A673 (cell line): ENCODE measurements around the gene CES5A. TPM values are rescaled to one million over a fixed set of nuclear protein-coding genes. Genes with fewer than 3 reads are reported as not detected.

ENCODE experiments used
- Bru-seq: library from RNA; stranded (reverse); fragments of 400-500 nt; gene quantifications from one replicate; lab custom pipeline; 2021; lab: Mats Ljungman, UMichigan
- BruChase-seq, 2 experiments: library from RNA; stranded (reverse); fragments of 400-500 nt; gene quantifications; one replicate each; lab custom pipeline; 2021; lab: Mats Ljungman, UMichigan
- BruUV-seq: library from RNA; stranded (reverse); fragments of 400-500 nt; replicated peaks from 2 replicates; lab custom pipeline; 2021; lab: Mats Ljungman, UMichigan
- CTCF ChIA-PET: fragments of 300-600 bp; sonication (Branson Sonifier 250); formaldehyde crosslinking; loops from one replicate; lab custom pipeline; 2022; ENCODE audit warnings: antibody characterized with exemption; lab: Charles Lee
- POLR2A ChIA-PET: fragments of 300-600 bp; sonication (Branson Sonifier 250); formaldehyde crosslinking; loops from one replicate; lab custom pipeline; 2022; ENCODE audit warnings: antibody characterized with exemption; ENCODE audit not compliant: low non-redundant PET; lab: Charles Lee
- DNase-seq: peaks from one replicate; pipeline ENCODE4 v3.0.0-alpha.2; 2015; ENCODE audit warnings: low spot score
- H3K27ac ChIP-seq: fragments of 200-600 bp; sonication (generic); 2 replicates; pipeline ENCODE4 v1.5.1; 2016; ENCODE audit warnings: mixed run types, low read depth, mild to moderate bottlenecking, mixed read lengths, antibody characterized with exemption, low read length; ENCODE audit not compliant: poor library complexity, severe bottlenecking
- H3K27me3 ChIP-seq: fragments of 200-600 bp; sonication (generic); replicated peaks from 2 replicates; pipeline ENCODE4 v1.6.1; 2017; ENCODE audit warnings: mixed run types, low read depth, mild to moderate bottlenecking, mixed read lengths, antibody characterized with exemption, low read length; ENCODE audit not compliant: insufficient read depth, poor library complexity
- H3K36me3 ChIP-seq: fragments of 200-600 bp; sonication (generic); 2 replicates; pipeline ENCODE4 v1.6.1; 2016; ENCODE audit warnings: mixed run types, mild to moderate bottlenecking, mixed read lengths, antibody characterized with exemption, low read length; ENCODE audit not compliant: insufficient read depth, poor library complexity, severe bottlenecking
- H3K4me1 ChIP-seq: fragments of 200-600 bp; sonication (generic); 2 replicates; pipeline ENCODE4 v1.6.1; 2017; ENCODE audit warnings: mixed run types, mild to moderate bottlenecking, mixed read lengths, antibody characterized with exemption, low read length; ENCODE audit not compliant: insufficient read depth, poor library complexity, severe bottlenecking
- H3K4me3 ChIP-seq: fragments of 200-600 bp; sonication (generic); 2 replicates; pipeline ENCODE4 v1.5.1; 2016; ENCODE audit warnings: low read depth, mixed run types, mild to moderate bottlenecking, mixed read lengths, low read length; ENCODE audit not compliant: poor library complexity, severe bottlenecking
- H3K9me3 ChIP-seq: fragments of 200-600 bp; sonication (generic); 2 replicates; pipeline ENCODE4 v1.6.1; 2016; ENCODE audit warnings: mixed run types, low read depth, mild to moderate bottlenecking, mixed read lengths, antibody characterized with exemption, low read length; ENCODE audit not compliant: poor library complexity, severe bottlenecking
- CTCF ChIP-seq: fragments of 300-800, 200-600 bp; sonication (generic); conservative IDR thresholded peaks from 2 replicates; pipeline ENCODE4 v1.5.1; 2017; ENCODE audit warnings: low read depth, mild to moderate bottlenecking, antibody characterized with exemption, low read length, moderate library complexity, mixed read lengths
- EZH2 ChIP-seq: fragments of 200-600 bp; sonication (generic); IDR thresholded peaks from 2 replicates; pipeline ENCODE4 v1.6.1; 2017; ENCODE audit warnings: borderline replicate concordance, low read depth, mild to moderate bottlenecking, mixed read lengths, antibody characterized with exemption, low read length; ENCODE audit not compliant: poor library complexity, severe bottlenecking
- intact Hi-C: fragments of 100-400 bp; cut with micrococcal nuclease; formaldehyde crosslinking; loops from one replicate; pipeline ENCODE4 v1.10.0; 2022; ENCODE audit not compliant: unreplicated experiment
- long read RNA-seq: library from polyadenylated mRNA; stranded (forward); transcript quantifications from one replicate; pipeline ENCODE4 v2.0.0, GENCODE V29; 2022
- total RNA-seq: library from RNA; stranded (reverse); gene quantifications from 2 replicates; pipeline ENCODE4 v1.2.3, GENCODE V29; 2021

The CES5A gene, protein sequence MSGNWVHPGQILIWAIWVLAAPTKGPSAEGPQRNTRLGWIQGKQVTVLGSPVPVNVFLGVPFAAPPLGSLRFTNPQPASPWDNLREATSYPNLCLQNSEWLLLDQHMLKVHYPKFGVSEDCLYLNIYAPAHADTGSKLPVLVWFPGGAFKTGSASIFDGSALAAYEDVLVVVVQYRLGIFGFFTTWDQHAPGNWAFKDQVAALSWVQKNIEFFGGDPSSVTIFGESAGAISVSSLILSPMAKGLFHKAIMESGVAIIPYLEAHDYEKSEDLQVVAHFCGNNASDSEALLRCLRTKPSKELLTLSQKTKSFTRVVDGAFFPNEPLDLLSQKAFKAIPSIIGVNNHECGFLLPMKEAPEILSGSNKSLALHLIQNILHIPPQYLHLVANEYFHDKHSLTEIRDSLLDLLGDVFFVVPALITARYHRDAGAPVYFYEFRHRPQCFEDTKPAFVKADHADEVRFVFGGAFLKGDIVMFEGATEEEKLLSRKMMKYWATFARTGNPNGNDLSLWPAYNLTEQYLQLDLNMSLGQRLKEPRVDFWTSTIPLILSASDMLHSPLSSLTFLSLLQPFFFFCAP
- total RNA-seq (not detected in 2 replicates), Bru-seq, nascent RNA (not detected), BruChase-seq, experiment 1, labeled RNA remaining after a 2-hour chase (not detected), BruChase-seq, experiment 2, labeled RNA remaining after a 6-hour chase (not detected)
- long read RNA-seq = 0 reads

DNA sequence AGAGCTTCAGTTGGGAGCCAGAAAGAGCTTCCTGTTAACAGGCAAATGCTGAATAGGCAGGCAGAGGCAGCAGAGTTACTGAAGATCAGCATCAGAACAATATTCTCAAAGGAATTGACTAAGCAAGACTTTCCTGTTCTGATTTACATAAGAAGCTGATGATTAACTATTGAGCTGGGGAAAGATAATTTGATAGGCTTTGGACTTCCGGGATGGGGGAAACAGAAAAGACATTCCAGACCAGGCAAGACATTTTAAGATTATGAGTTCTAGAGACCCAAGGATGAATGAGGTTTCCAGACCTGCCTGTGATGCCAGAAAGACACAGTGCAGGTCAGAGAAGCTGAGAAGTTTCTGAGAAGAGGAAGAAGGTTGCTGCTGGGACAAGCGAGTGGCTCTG lies at the start of gene CES5A:
Gene CES5A (minus strand): TSS at position 101 of the 400 bp plus-strand sequence. CDS start 152 bp downstream, outside the sequence.
- TF ChIP-seq EZH2 (no peak), CTCF (no peak)
- POLR2A ChIA-PET = no interaction called here
- Histone ChIP-seq H3K27me3 (no peaks in the 10 kb centered on the region), H3K4me3 (no peak within 1 kb of the TSS), H3K27ac (no peak within 1 kb of the TSS), H3K9me3 (no peaks in the 10 kb centered on the region), H3K4me1 (no peaks in the 10 kb centered on the region), H3K36me3 (no peaks in the 10 kb centered on the region)
- DNase-seq = peak; percentile 14
- BruUV-seq = no TSS peak
- CTCF ChIA-PET = no interaction called here
- intact Hi-C loops = no loop called here

DNA sequence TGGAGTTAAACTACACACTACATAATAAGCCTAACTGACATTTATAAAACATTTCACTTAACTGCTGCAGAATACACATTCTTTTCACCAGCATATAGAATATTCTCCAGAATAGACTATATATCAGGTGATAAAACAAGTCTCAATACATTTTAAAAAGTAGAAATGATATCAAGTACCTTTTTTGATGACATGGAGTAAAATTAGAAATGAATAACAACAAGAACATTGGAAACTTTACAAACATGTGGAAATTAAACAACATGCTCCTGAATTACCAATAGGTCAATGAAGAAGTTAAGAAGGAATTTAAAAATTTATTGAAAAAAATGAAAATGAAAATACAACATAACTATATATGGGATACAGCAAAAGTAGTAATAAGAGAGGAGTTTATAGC lies 47.5 kb upstream of the CES5A start:
- CTCF ChIA-PET = no interaction called here
- BruUV-seq = no TSS peak
- H3K4me1 ChIP-seq = no peaks in the 10 kb centered on the region
- no peak overlapping the region for H3K27ac ChIP-seq
- H3K4me3 ChIP-seq = no peak overlapping the region
- H3K9me3 ChIP-seq = no peaks in the 10 kb centered on the region
- POLR2A ChIA-PET = no interaction called here
- intact Hi-C loops = no loop called here
- DNase-seq = no peak
- TF ChIP-seq CTCF (no peak), EZH2 (no peak)
- H3K36me3 ChIP-seq = no peaks in the 10 kb centered on the region
- H3K27me3 ChIP-seq = peaks cover 43% of the 10 kb centered on the region

DNA sequence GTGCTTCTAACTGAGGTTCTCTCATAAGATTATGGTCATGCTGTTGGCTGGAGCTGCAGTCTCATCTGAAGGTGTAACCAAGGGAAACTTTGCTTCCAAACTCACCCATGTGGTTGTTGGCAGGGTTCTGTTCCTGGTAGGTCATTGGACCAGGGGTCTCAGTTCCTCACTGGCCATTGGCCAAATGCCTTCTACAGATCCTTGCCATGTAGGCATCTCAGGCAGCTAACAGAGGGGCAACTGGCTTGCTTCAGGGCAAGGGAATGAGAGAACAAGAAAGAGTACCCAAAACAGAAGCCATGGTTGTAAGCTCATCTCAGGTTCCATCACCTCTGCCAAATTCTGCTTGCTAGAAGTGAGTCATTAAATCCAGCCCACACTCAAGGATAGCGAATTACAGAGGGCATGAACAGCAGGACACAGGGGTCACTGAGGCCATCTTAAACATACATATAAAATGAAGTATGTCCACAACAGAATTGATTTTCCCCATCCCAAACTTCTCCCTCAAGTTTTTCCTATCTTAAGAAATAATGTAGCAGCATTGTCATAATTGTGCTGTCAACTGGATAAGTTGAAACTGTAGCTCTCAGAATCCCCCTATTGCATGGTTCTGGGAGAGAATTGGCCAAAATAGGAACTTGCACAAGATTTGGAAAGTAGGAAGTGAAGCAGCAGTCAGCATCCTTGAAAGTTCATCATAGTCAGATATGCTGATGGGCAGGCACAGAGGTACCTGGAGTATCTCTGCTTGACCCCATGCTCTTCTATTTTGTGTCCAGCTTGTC lies 42.4 kb upstream of the CES5A start:
- no TSS peak for BruUV-seq
- intact Hi-C loops = no loop called here
- ChIA-PET POLR2A (no interaction called here), CTCF (no interaction called here)
- H3K27ac ChIP-seq = no peak overlapping the region
- H3K36me3 ChIP-seq = no peaks in the 10 kb centered on the region
- TF ChIP-seq EZH2 (no peak), CTCF (no peak)
- H3K4me3 ChIP-seq = no peak overlapping the region
- no peak for DNase-seq
- H3K9me3 ChIP-seq = no peaks in the 10 kb centered on the region
- peaks cover 11% of the 10 kb centered on the region for H3K27me3 ChIP-seq
- H3K4me1 ChIP-seq = no peaks in the 10 kb centered on the region
